KMS-11 (cell line): ENCODE results near the gene HS3ST5.

Experiments
- H2AFZ ChIP-seq: fragments of 200-600 bp; sonication (generic); 2 replicates; pipeline ENCODE4 v1.6.1; 2016; ENCODE audit warnings: antibody characterized with exemption, mixed run types, low read depth
- H3K27ac ChIP-seq: fragments of 200-600 bp; sonication (generic); 2 replicates; pipeline ENCODE4 v1.6.1; 2016; ENCODE audit warnings: mild to moderate bottlenecking, mixed run types
- H3K27me3 ChIP-seq: fragments of 200-600 bp; sonication (generic); 2 replicates; pipeline ENCODE4 v1.6.1; 2017; ENCODE audit warnings: mild to moderate bottlenecking, low read depth, mixed run types, moderate library complexity; ENCODE audit not compliant: insufficient read depth
- H3K36me3 ChIP-seq: fragments of 200-600 bp; sonication (generic); 2 replicates; pipeline ENCODE4 v1.6.1; 2017; ENCODE audit warnings: mild to moderate bottlenecking, mixed run types; ENCODE audit not compliant: insufficient read depth
- H3K4me1 ChIP-seq: fragments of 200-600 bp; sonication (generic); 2 replicates; pipeline ENCODE4 v1.6.1; 2016; ENCODE audit warnings: mild to moderate bottlenecking, low read depth, mixed run types; ENCODE audit not compliant: poor library complexity, severe bottlenecking
- H3K4me2 ChIP-seq: fragments of 200-600 bp; sonication (generic); 2 replicates; pipeline ENCODE4 v1.7.0; 2016; ENCODE audit warnings: mild to moderate bottlenecking, mixed run types
- H3K4me3 ChIP-seq: fragments of 200-600 bp; sonication (generic); IDR thresholded peaks from 2 replicates; pipeline ENCODE4 v1.6.1; 2017; ENCODE audit warnings: low read depth, low read length, mixed read lengths; ENCODE audit not compliant: insufficient read depth
- H3K79me2 ChIP-seq: fragments of 200-600 bp; sonication (generic); 2 replicates; pipeline ENCODE4 v1.6.1; 2016; ENCODE audit warnings: low read depth, mixed run types; ENCODE audit not compliant: insufficient read depth
- H3K9ac ChIP-seq: fragments of 200-600 bp; sonication (generic); 2 replicates; pipeline ENCODE4 v1.6.1; 2016; ENCODE audit warnings: mild to moderate bottlenecking, mixed run types
- H4K20me1 ChIP-seq: fragments of 200-600 bp; sonication (generic); 2 replicates; pipeline ENCODE4 v1.6.1; 2016; ENCODE audit warnings: mild to moderate bottlenecking, mixed run types; ENCODE audit not compliant: insufficient read depth
- CTCF ChIP-seq: fragments of 200-600 bp; sonication (generic); conservative IDR thresholded peaks from 2 replicates; pipeline ENCODE4 v1.6.1; 2017; ENCODE audit warnings: low read depth, mild to moderate bottlenecking, antibody characterized with exemption, low read length, moderate library complexity, mixed read lengths

HS3ST5 gene

GRCh38 chr6:114280239-114280982, 62.4 kb downstream of the HS3ST5 start:
- H3K27me3 ChIP-seq, result no peaks in the 10 kb centered on the region
- H3K27ac ChIP-seq, result no peak overlapping the region
- no peaks in the 10 kb centered on the region for H3K36me3 ChIP-seq
- H3K4me3 ChIP-seq, result no peak overlapping the region
- no peak overlapping the region for H2AFZ ChIP-seq
- no peak overlapping the region for H3K4me2 ChIP-seq
- no peak overlapping the region for H3K9ac ChIP-seq
- H4K20me1 ChIP-seq, result no peaks in the 10 kb centered on the region
- no peaks in the 10 kb centered on the region for H3K79me2 ChIP-seq
- H3K4me1 ChIP-seq, result no peaks in the 10 kb centered on the region
- TF ChIP-seq CTCF, result no peak

DNA sequence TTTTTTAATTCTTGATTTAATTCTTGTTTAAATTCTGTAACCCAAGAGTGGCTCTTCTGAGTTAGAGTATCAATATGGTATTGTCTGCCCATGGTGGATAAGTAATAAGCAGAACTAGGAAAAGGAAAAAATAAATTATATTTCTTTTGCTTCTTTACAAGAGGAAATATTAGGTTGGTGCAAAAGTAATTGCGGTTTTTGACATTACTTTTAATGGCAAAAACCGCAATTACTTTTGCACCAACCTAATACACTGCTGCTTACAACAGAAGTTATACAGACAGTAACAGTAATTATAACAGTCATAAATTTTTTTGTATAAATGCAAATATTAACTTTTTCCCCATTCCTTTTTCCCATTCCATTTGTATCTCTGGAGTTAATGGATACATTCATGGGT, 65.6 kb downstream of the HS3ST5 start:
- no peak overlapping the region for H3K4me2 ChIP-seq
- no peak for TF ChIP-seq CTCF

DNA sequence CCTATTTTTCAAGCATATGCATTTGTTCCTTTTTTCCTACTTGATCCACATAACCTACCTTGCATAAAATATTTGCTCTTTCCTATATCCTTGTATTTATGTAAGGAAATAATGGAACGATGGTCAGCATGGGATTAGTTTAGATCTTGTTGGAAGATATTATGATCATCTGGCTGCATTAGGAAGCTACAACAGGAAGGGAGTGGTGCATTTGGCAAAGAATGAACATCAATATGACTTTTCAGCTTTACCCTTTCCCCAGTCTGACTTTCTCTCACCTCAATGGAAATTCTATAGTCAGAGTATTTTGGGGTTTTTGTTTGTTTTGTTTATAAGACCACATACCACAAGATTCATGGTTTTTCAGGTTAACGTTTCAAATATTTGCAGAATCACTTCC, 66.0 kb downstream of the HS3ST5 start:
- H3K79me2 ChIP-seq, result no peaks in the 10 kb centered on the region
- H3K27ac ChIP-seq, result no peak overlapping the region
- no peak overlapping the region for H3K4me3 ChIP-seq
- H3K36me3 ChIP-seq, result no peaks in the 10 kb centered on the region
- no peaks in the 10 kb centered on the region for H4K20me1 ChIP-seq
- H2AFZ ChIP-seq, result no peak overlapping the region
- no peak overlapping the region for H3K9ac ChIP-seq
- TF ChIP-seq CTCF, result no peak
- no peaks in the 10 kb centered on the region for H3K4me1 ChIP-seq
- no peaks in the 10 kb centered on the region for H3K27me3 ChIP-seq
- no peak overlapping the region for H3K4me2 ChIP-seq

More for the DNA sequence above, 65.6 kb downstream of the HS3ST5 start:
- no peaks in the 10 kb centered on the region for H3K36me3 ChIP-seq
- H3K4me3 ChIP-seq, result no peak overlapping the region
- H3K27me3 ChIP-seq, result no peaks in the 10 kb centered on the region
- no peaks in the 10 kb centered on the region for H4K20me1 ChIP-seq
- H3K27ac ChIP-seq, result no peak overlapping the region
- H2AFZ ChIP-seq, result no peak overlapping the region
- no peak overlapping the region for H3K9ac ChIP-seq
- no peaks in the 10 kb centered on the region for H3K4me1 ChIP-seq
- H3K79me2 ChIP-seq, result no peaks in the 10 kb centered on the region

DNA sequence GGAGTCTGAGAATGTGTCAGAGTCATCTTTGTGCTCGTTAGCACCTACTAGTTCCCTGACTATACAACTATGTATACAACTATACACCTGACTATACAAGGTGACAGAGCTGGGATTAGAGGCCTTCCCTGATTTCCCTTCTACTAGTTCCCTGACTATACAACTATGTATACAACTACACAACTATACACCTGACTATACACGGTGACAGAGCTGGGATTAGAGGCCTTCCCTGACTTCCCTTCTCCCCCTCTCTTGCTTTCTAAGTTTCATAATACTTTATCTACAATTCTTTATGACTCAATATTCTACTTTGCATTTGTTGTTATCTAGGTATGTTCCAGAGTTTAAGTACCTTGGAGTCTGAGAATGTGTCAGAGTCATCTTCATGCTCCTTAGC, 68.0 kb downstream of the HS3ST5 start:
- TF ChIP-seq CTCF, result no peak
- no peaks in the 10 kb centered on the region for H3K36me3 ChIP-seq
- no peaks in the 10 kb centered on the region for H3K79me2 ChIP-seq
- H3K9ac ChIP-seq, result no peak overlapping the region
- H3K27me3 ChIP-seq, result no peaks in the 10 kb centered on the region
- no peak overlapping the region for H3K4me2 ChIP-seq
- H3K27ac ChIP-seq, result no peak overlapping the region
- H3K4me3 ChIP-seq, result no peak overlapping the region
- no peaks in the 10 kb centered on the region for H3K4me1 ChIP-seq
- H4K20me1 ChIP-seq, result no peaks in the 10 kb centered on the region
- no peak overlapping the region for H2AFZ ChIP-seq
